GM23338 (cell line): Measurements from ENCODE around the gene PBOV1. TPM values are rescaled to one million over a fixed set of nuclear protein-coding genes. Genes with fewer than 3 reads are reported as not detected.

Experiments used
- ATAC-seq: fragments of 200-7000 bp; cut with Tn5 transposase; 3 replicates; pipeline ENCODE4 v1.9.1; 2020
- DNase-seq: peaks from one replicate; pipeline ENCODE4 v3.0.0-alpha.2; 2015; ENCODE audit warnings: low spot score
- H2AFZ ChIP-seq: fragments of 200-600 bp; sonication (generic); 2 replicates; pipeline ENCODE4 v1.8.0; 2016; ENCODE audit warnings: antibody characterized with exemption, mild to moderate bottlenecking, moderate library complexity
- H3F3A ChIP-seq: fragments of 200-600 bp; sonication (generic); replicated peaks from 2 replicates; pipeline ENCODE4 v1.8.0; 2017; ENCODE audit warnings: antibody characterized with exemption, mixed run types, low read depth
- H3K27ac ChIP-seq: fragments of 200-600 bp; sonication (generic); 2 replicates; pipeline ENCODE4 v1.6.1; 2016; ENCODE audit warnings: low read depth
- H3K27me3 ChIP-seq: fragments of 200-600 bp; sonication (generic); 2 replicates; pipeline ENCODE4 v1.8.0; 2016; ENCODE audit warnings: mild to moderate bottlenecking, mixed run types, moderate library complexity; ENCODE audit not compliant: insufficient read depth
- H3K36me3 ChIP-seq: fragments of 200-600 bp; sonication (generic); 2 replicates; pipeline ENCODE4 v1.8.0; 2016; ENCODE audit warnings: mild to moderate bottlenecking; ENCODE audit not compliant: insufficient read depth
- H3K4me1 ChIP-seq: fragments of 200-600 bp; sonication (generic); 2 replicates; pipeline ENCODE4 v1.8.0; 2016; ENCODE audit warnings: mild to moderate bottlenecking, moderate library complexity; ENCODE audit not compliant: insufficient read depth
- H3K4me2 ChIP-seq: fragments of 200-600 bp; sonication (generic); 2 replicates; pipeline ENCODE4 v1.7.1; 2017; ENCODE audit warnings: mixed run types
- H3K4me3 ChIP-seq: fragments of 200-600 bp; sonication (generic); 2 replicates; pipeline ENCODE4 v1.6.1; 2016; ENCODE audit warnings: mixed run types
- H3K79me2 ChIP-seq: fragments of 200-600 bp; sonication (generic); replicated peaks from 2 replicates; pipeline ENCODE4 v1.8.0; 2017; ENCODE audit warnings: mild to moderate bottlenecking; ENCODE audit not compliant: insufficient read depth
- H3K9me2 ChIP-seq: fragments of 200-600 bp; sonication (generic); 2 replicates; pipeline ENCODE4 v1.8.0; 2017; ENCODE audit not compliant: insufficient read depth
- H4K20me1 ChIP-seq: fragments of 200-600 bp; sonication (generic); replicated peaks from 2 replicates; pipeline ENCODE4 v1.8.0; 2017; ENCODE audit warnings: mild to moderate bottlenecking; ENCODE audit not compliant: insufficient read depth
- H3K27ac Mint-ChIP-seq: 2 replicates; pipeline ENCODE4 v1.8.0; 2020; ENCODE audit warnings: inconsistent platforms, mild to moderate bottlenecking, moderate library complexity, mixed read lengths
- H3K27me3 Mint-ChIP-seq: 3 replicates; pipeline ENCODE4 v1.8.0; 2022; ENCODE audit warnings: low read depth, mild to moderate bottlenecking, moderate library complexity, mixed read lengths, inconsistent platforms; ENCODE audit not compliant: insufficient read depth, poor library complexity
- H3K36me3 Mint-ChIP-seq: 3 replicates; pipeline ENCODE4 v1.8.0; 2021; ENCODE audit warnings: low read depth, mild to moderate bottlenecking, inconsistent platforms, moderate library complexity, mixed read lengths
- H3K4me1 Mint-ChIP-seq: 3 replicates; pipeline ENCODE4 v1.8.0; 2020; ENCODE audit warnings: mild to moderate bottlenecking, inconsistent platforms, mixed read lengths
- H3K4me3 Mint-ChIP-seq: 3 replicates; pipeline ENCODE4 v1.8.0; 2021; ENCODE audit warnings: moderate library complexity, mild to moderate bottlenecking, inconsistent platforms, mixed read lengths
- H3K9me3 Mint-ChIP-seq: 3 replicates; pipeline ENCODE4 v1.8.0; 2020; ENCODE audit warnings: moderate library complexity, mild to moderate bottlenecking, inconsistent platforms, mixed read lengths
- EZH2 ChIP-seq: fragments of 200-600 bp; sonication (generic); IDR thresholded peaks from one replicate; pipeline ENCODE4 v1.8.0; 2017; ENCODE audit warnings: antibody characterized with exemption, mild to moderate bottlenecking, low read depth; ENCODE audit not compliant: unreplicated experiment
- JUNB ChIP-seq: IDR thresholded peaks from one replicate; pipeline ENCODE4 v1.6.1; 2016; ENCODE audit warnings: antibody characterized with exemption; ENCODE audit not compliant: unreplicated experiment
- NANOG ChIP-seq: IDR thresholded peaks from 2 replicates; pipeline ENCODE4 v1.6.1; 2016; ENCODE audit warnings: antibody characterized with exemption, borderline replicate concordance
- STAT1 ChIP-seq: IDR thresholded peaks from one replicate; pipeline ENCODE4 v1.6.1; 2016; ENCODE audit warnings: antibody characterized with exemption; ENCODE audit not compliant: unreplicated experiment
- ZNF331 ChIP-seq: fragments of 250-450 bp; sonication (Bioruptor Pico); IDR thresholded peaks from 2 replicates; pipeline ENCODE4 v1.5.0; 2020; ENCODE audit warnings: low read depth, mild to moderate bottlenecking, moderate library complexity
- polyA plus RNA-seq: library from polyadenylated mRNA; unstranded; fragments of >200 nt; fragmentation: Nextera tagmentation; extraction: Ambion mirVana; gene quantifications from 2 replicates; pipeline ENCODE4 v1.2.1, GENCODE V29; 2016
- total RNA-seq: library from RNA; depleted of rRNA; stranded (reverse); fragments of >200 nt; shearing (Covaris generic); gene quantifications from 2 replicates; pipeline ENCODE4 v1.2.3, GENCODE V29; 2014
- TF ChIP-seq, protein P1 (sequence below), 2 experiments: fragments of 200-600 bp in 1 of 2; sonication (generic) in 1 of 2; conservative IDR thresholded peaks; 2 replicates each; pipeline versions ENCODE4 v1.5.1 to v1.6.1; 2016 to 2017; ENCODE audit warnings: antibody characterized with exemption in 2 of 2, low read depth in 2 of 2, mild to moderate bottlenecking in 2 of 2, moderate library complexity in 1 of 2
- TF ChIP-seq, protein P2 (sequence below): IDR thresholded peaks from one replicate; pipeline ENCODE4 v1.6.1; 2018; ENCODE audit warnings: antibody characterized with exemption; ENCODE audit not compliant: unreplicated experiment
- TF ChIP-seq, protein P3 (sequence below): IDR thresholded peaks from 2 replicates; pipeline ENCODE4 v1.6.1; 2016; ENCODE audit warnings: antibody characterized with exemption
- TF ChIP-seq, protein P4 (sequence below): fragments of 250-450 bp; sonication (Bioruptor Pico); IDR thresholded peaks from 2 replicates; pipeline ENCODE4 v1.5.0; 2020; ENCODE audit warnings: mild to moderate bottlenecking, moderate library complexity

PBOV1 gene
- total and polyA plus RNA-seq, 2 experiments from 2014 or later: not detected

DNA sequence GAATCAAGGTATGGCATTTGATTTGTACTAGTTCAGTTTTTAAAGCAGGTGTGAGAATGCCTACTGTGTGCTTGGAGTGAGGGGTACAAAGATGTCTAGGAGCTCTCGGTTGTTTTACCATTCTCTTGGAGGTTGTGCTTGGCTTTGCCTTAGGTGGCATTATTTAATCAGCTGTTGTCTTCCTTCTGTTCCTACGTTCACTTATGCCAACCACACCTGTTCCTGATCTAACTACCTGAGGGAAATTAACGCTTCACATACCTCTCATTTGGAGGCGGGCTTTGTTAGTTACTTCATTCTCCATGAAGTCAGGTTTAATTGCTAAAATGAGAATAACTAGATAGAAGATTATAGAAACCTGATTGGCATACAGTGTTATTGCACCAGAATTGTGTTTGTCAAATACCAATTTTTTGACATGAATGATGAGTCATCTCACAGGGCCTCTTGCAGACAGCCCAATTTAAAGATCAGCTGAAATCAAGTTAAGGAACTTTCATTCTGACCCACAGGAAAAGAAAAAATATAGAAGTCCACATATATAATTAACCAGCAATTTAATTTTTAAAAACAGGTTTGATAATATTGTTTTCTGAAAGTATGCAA is 24.8 kb upstream of the PBOV1 start:
- no peaks in the 10 kb centered on the region for H4K20me1 ChIP-seq
- no peaks in the 10 kb centered on the region for H3K27me3 ChIP-seq
- Mint-ChIP-seq H3K27ac (no peak overlapping the region), H3K36me3 (no peaks in the 10 kb centered on the region), H3K4me1 (peaks cover 11% of the 10 kb centered on the region), H3K4me3 (no peak overlapping the region), H3K27me3 (no peaks in the 10 kb centered on the region), H3K9me3 (no peaks in the 10 kb centered on the region)
- H3K4me2 ChIP-seq: no peak overlapping the region
- H2AFZ ChIP-seq: no peak overlapping the region
- TF ChIP-seq, protein P1, sequence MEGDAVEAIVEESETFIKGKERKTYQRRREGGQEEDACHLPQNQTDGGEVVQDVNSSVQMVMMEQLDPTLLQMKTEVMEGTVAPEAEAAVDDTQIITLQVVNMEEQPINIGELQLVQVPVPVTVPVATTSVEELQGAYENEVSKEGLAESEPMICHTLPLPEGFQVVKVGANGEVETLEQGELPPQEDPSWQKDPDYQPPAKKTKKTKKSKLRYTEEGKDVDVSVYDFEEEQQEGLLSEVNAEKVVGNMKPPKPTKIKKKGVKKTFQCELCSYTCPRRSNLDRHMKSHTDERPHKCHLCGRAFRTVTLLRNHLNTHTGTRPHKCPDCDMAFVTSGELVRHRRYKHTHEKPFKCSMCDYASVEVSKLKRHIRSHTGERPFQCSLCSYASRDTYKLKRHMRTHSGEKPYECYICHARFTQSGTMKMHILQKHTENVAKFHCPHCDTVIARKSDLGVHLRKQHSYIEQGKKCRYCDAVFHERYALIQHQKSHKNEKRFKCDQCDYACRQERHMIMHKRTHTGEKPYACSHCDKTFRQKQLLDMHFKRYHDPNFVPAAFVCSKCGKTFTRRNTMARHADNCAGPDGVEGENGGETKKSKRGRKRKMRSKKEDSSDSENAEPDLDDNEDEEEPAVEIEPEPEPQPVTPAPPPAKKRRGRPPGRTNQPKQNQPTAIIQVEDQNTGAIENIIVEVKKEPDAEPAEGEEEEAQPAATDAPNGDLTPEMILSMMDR (conservative IDR thresholded peaks at IDR 0.05; ENCODE audit: low read depth in 2 of 2): no peak
- H3K36me3 ChIP-seq: no peaks in the 10 kb centered on the region
- H3K9me2 ChIP-seq: no peaks in the 10 kb centered on the region
- no peaks in the 10 kb centered on the region for H3K79me2 ChIP-seq
- no peaks in the 10 kb centered on the region for H3F3A ChIP-seq
- no peak for DNase-seq
- H3K4me1 ChIP-seq: no peaks in the 10 kb centered on the region; the same call in 1 of the 2 replicates
- H3K27ac ChIP-seq: no peak overlapping the region
- ATAC-seq: no peak
- no peak overlapping the region for H3K4me3 ChIP-seq

DNA sequence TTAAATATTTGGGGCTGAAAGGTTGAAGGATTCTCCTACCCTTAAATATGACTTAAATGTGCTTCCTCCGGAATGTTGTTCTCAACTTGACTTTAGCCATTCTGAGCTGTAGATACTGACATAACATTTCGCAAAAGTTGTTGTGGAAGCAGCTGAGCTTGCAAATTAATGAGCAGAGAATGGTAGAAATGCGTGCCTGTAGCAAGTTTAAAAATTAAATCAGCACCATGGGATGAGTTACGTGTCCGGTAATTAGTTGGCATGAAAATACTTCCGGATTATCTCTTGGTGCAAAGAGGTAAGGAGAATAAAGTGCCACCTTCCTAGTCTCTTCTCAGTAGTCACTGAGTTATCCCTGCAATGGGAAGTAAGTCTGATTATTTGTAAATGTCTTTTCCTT is 23.6 kb upstream of the PBOV1 start:
- no peaks in the 10 kb centered on the region for H3K36me3 ChIP-seq
- no peak overlapping the region for H3K27ac Mint-ChIP-seq
- TF ChIP-seq, protein P2, sequence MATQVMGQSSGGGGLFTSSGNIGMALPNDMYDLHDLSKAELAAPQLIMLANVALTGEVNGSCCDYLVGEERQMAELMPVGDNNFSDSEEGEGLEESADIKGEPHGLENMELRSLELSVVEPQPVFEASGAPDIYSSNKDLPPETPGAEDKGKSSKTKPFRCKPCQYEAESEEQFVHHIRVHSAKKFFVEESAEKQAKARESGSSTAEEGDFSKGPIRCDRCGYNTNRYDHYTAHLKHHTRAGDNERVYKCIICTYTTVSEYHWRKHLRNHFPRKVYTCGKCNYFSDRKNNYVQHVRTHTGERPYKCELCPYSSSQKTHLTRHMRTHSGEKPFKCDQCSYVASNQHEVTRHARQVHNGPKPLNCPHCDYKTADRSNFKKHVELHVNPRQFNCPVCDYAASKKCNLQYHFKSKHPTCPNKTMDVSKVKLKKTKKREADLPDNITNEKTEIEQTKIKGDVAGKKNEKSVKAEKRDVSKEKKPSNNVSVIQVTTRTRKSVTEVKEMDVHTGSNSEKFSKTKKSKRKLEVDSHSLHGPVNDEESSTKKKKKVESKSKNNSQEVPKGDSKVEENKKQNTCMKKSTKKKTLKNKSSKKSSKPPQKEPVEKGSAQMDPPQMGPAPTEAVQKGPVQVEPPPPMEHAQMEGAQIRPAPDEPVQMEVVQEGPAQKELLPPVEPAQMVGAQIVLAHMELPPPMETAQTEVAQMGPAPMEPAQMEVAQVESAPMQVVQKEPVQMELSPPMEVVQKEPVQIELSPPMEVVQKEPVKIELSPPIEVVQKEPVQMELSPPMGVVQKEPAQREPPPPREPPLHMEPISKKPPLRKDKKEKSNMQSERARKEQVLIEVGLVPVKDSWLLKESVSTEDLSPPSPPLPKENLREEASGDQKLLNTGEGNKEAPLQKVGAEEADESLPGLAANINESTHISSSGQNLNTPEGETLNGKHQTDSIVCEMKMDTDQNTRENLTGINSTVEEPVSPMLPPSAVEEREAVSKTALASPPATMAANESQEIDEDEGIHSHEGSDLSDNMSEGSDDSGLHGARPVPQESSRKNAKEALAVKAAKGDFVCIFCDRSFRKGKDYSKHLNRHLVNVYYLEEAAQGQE: no peak
- no peak for TF ChIP-seq JUNB
- no peak for TF ChIP-seq EZH2
- TF ChIP-seq, protein P3, sequence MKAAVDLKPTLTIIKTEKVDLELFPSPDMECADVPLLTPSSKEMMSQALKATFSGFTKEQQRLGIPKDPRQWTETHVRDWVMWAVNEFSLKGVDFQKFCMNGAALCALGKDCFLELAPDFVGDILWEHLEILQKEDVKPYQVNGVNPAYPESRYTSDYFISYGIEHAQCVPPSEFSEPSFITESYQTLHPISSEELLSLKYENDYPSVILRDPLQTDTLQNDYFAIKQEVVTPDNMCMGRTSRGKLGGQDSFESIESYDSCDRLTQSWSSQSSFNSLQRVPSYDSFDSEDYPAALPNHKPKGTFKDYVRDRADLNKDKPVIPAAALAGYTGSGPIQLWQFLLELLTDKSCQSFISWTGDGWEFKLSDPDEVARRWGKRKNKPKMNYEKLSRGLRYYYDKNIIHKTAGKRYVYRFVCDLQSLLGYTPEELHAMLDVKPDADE: no peak
- no peak for TF ChIP-seq ZNF331
- TF ChIP-seq NANOG: no peak
- no peak for TF ChIP-seq STAT1
- TF ChIP-seq, protein P4, sequence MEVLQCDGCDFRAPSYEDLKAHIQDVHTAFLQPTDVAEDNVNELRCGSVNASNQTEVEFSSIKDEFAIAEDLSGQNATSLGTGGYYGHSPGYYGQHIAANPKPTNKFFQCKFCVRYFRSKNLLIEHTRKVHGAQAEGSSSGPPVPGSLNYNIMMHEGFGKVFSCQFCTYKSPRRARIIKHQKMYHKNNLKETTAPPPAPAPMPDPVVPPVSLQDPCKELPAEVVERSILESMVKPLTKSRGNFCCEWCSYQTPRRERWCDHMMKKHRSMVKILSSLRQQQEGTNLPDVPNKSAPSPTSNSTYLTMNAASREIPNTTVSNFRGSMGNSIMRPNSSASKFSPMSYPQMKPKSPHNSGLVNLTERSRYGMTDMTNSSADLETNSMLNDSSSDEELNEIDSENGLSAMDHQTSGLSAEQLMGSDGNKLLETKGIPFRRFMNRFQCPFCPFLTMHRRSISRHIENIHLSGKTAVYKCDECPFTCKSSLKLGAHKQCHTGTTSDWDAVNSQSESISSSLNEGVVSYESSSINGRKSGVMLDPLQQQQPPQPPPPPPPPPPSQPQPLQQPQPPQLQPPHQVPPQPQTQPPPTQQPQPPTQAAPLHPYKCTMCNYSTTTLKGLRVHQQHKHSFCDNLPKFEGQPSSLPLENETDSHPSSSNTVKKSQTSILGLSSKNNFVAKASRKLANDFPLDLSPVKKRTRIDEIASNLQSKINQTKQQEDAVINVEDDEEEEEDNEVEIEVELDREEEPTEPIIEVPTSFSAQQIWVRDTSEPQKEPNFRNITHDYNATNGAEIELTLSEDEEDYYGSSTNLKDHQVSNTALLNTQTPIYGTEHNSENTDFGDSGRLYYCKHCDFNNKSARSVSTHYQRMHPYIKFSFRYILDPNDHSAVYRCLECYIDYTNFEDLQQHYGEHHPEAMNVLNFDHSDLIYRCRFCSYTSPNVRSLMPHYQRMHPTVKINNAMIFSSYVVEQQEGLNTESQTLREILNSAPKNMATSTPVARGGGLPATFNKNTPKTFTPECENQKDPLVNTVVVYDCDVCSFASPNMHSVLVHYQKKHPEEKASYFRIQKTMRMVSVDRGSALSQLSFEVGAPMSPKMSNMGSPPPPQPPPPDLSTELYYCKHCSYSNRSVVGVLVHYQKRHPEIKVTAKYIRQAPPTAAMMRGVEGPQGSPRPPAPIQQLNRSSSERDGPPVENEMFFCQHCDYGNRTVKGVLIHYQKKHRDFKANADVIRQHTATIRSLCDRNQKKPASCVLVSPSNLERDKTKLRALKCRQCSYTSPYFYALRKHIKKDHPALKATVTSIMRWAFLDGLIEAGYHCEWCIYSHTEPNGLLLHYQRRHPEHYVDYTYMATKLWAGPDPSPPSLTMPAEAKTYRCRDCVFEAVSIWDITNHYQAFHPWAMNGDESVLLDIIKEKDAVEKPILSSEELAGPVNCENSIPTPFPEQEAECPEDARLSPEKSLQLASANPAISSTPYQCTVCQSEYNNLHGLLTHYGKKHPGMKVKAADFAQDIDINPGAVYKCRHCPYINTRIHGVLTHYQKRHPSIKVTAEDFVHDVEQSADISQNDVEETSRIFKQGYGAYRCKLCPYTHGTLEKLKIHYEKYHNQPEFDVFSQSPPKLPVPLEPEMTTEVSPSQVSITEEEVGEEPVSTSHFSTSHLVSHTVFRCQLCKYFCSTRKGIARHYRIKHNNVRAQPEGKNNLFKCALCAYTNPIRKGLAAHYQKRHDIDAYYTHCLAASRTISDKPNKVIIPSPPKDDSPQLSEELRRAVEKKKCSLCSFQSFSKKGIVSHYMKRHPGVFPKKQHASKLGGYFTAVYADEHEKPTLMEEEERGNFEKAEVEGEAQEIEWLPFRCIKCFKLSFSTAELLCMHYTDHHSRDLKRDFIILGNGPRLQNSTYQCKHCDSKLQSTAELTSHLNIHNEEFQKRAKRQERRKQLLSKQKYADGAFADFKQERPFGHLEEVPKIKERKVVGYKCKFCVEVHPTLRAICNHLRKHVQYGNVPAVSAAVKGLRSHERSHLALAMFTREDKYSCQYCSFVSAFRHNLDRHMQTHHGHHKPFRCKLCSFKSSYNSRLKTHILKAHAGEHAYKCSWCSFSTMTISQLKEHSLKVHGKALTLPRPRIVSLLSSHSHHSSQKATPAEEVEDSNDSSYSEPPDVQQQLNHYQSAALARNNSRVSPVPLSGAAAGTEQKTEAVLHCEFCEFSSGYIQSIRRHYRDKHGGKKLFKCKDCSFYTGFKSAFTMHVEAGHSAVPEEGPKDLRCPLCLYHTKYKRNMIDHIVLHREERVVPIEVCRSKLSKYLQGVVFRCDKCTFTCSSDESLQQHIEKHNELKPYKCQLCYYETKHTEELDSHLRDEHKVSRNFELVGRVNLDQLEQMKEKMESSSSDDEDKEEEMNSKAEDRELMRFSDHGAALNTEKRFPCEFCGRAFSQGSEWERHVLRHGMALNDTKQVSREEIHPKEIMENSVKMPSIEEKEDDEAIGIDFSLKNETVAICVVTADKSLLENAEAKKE: no peak

More for the DNA sequence above, 23.6 kb upstream of the PBOV1 start:
- Histone ChIP-seq H3K27me3 (no peaks in the 10 kb centered on the region), H3K9me2 (no peaks in the 10 kb centered on the region), H4K20me1 (no peaks in the 10 kb centered on the region), H3K4me2 (no peak overlapping the region), H3K4me1 (no peaks in the 10 kb centered on the region; the same call in 1 of the 2 replicates), H3K27ac (0 out of 2 replicates have a peak overlapping the region, but pooled peaks have one; percentile 41), H3K4me3 (no peak overlapping the region), H3F3A (no peaks in the 10 kb centered on the region), H2AFZ (no peak overlapping the region), H3K79me2 (no peaks in the 10 kb centered on the region)
- ATAC-seq: no peak
- Mint-ChIP-seq H3K9me3 (no peaks in the 10 kb centered on the region), H3K4me3 (no peak overlapping the region), H3K36me3 (no peaks in the 10 kb centered on the region), H3K4me1 (peaks cover 19% of the 10 kb centered on the region), H3K27me3 (no peaks in the 10 kb centered on the region)
- DNase-seq: no peak
